Epithelial cell of esophagus (primary cell): ENCODE data around the gene TTC16.

Source experiments
- DNase-seq: peaks from one replicate; pipeline ENCODE4 v3.0.0; 2010; ENCODE audit warnings: low read depth
- H3K4me3 ChIP-seq: 2 replicates; pipeline ENCODE4 v1.5.1; 2011; ENCODE audit warnings: mild to moderate bottlenecking, low read length, control low read depth
- CTCF ChIP-seq: IDR thresholded peaks from 2 replicates; pipeline ENCODE4 v1.5.1; 2011; ENCODE audit warnings: low read depth, mild to moderate bottlenecking, low read length, control low read depth, inconsistent platforms; ENCODE audit not compliant: insufficient read depth; ENCODE audit errors: missing control alignments

The TTC16 gene

GRCh38 chr9:127715470-127716337 is at the start of gene TTC16, which contains the start of gene PTRH1:
TSS of gene TTC16 (plus strand) at chr9:127716079. CDS start at chr9:127716146, 67 bp downstream.
TSS of gene PTRH1 (minus strand) at chr9:127715663. CDS start at chr9:127715639, 24 bp downstream.
- peak within 1 kb of the TSS; percentile 73 for H3K4me3 ChIP-seq
- DNase-seq, result peak; percentile 97
- TF ChIP-seq CTCF, result no peak

- no peak for DNase-seq
- TF ChIP-seq CTCF, result no peak
- no peak overlapping the region for H3K4me3 ChIP-seq
Measured at GRCh38 chr9:127667127-127667844, 48.6 kb upstream of the TTC16 start.

- TF ChIP-seq CTCF, result no peak
Measured at GRCh38 chr9:127667906-127668305, 48.0 kb upstream of the TTC16 start.

GRCh38 chr9:127673234-127673633 is 42.6 kb upstream of the TTC16 start:
- no peak for TF ChIP-seq CTCF

More at GRCh38 chr9:127667906-127668305, 48.0 kb upstream of the TTC16 start:
- no peak overlapping the region for H3K4me3 ChIP-seq
- DNase-seq, result no peak

GRCh38 chr9:127676638-127677037 is 39.2 kb upstream of the TTC16 start:
- no peak for TF ChIP-seq CTCF
- H3K4me3 ChIP-seq, result no peak overlapping the region
- DNase-seq, result peak; percentile 44

More at GRCh38 chr9:127673234-127673633, 42.6 kb upstream of the TTC16 start:
- H3K4me3 ChIP-seq, result no peak overlapping the region
- DNase-seq, result no peak

- no peak for DNase-seq
- H3K4me3 ChIP-seq, result no peak overlapping the region
- no peak for TF ChIP-seq CTCF
Measured at GRCh38 chr9:127679506-127679905, 36.4 kb upstream of the TTC16 start.
